ENCODE measurements around the gene MAOB.
"Not testable (repeated sequence)": the region's sequence is repeated elsewhere in the genome, so short reads cannot be mapped to it uniquely, and the experiment has no call there.

MAOB gene

GRCh38 chrX:43882294-43882681 is at the start of gene MAOB:
Gene MAOB (minus strand): TSS chrX:43882450. CDS start chrX:43882299, 151 bp downstream.
- no peak for DNase-seq (ENCODE audit: low read depth)

- DNase-seq (ENCODE audit: low read depth): not testable (repeated sequence)
Observed at GRCh38 chrX:43922032-43922431, 39.8 kb upstream of the MAOB start.

- not testable (repeated sequence) for DNase-seq (ENCODE audit: low read depth)
Observed at GRCh38 chrX:43910772-43911171, 28.5 kb upstream of the MAOB start.

- DNase-seq (ENCODE audit: low read depth): no peak
Observed at GRCh38 chrX:43910012-43910411, 27.8 kb upstream of the MAOB start.

GRCh38 chrX:43909141-43909540 is 26.9 kb upstream of the MAOB start:
- no peak for DNase-seq (ENCODE audit: low read depth)

GRCh38 chrX:43899878-43900815 is 17.9 kb upstream of the MAOB start:
- DNase-seq (ENCODE audit: low read depth): no peak

GRCh38 chrX:43898406-43899035 is 16.3 kb upstream of the MAOB start:
- no peak for DNase-seq (ENCODE audit: low read depth)

- no peak for DNase-seq (ENCODE audit: low read depth)
Observed at GRCh38 chrX:43897290-43897689, 15.0 kb upstream of the MAOB start.

- DNase-seq (ENCODE audit: low read depth): no peak
Observed at GRCh38 chrX:43892336-43892870, 10.2 kb upstream of the MAOB start.

GRCh38 chrX:43885617-43886016 is 3.4 kb upstream of the MAOB start:
- DNase-seq (ENCODE audit: low read depth): no peak

- DNase-seq (ENCODE audit: low read depth): no peak
Observed at GRCh38 chrX:43881410-43882293, 598 bp downstream of the MAOB start.

GRCh38 chrX:43880425-43880824 is 1.8 kb downstream of the MAOB start:
- DNase-seq (ENCODE audit: low read depth): no peak

GRCh38 chrX:43878906-43879526 is 3.2 kb downstream of the MAOB start:
- DNase-seq (ENCODE audit: low read depth): no peak

- DNase-seq (ENCODE audit: low read depth): no peak
Observed at GRCh38 chrX:43876680-43877079, 5.6 kb downstream of the MAOB start.

GRCh38 chrX:43870758-43871419 is 11.4 kb downstream of the MAOB start:
- DNase-seq (ENCODE audit: low read depth): no peak

- DNase-seq (ENCODE audit: low read depth): no peak
Observed at GRCh38 chrX:43870011-43870410, 12.2 kb downstream of the MAOB start.

- no peak for DNase-seq (ENCODE audit: low read depth)
Observed at GRCh38 chrX:43868791-43869190, 13.5 kb downstream of the MAOB start.

- DNase-seq (ENCODE audit: low read depth): no peak
Observed at GRCh38 chrX:43866423-43866822, 15.8 kb downstream of the MAOB start.

- no peak for DNase-seq (ENCODE audit: low read depth)
Observed at GRCh38 chrX:43865791-43866190, 16.5 kb downstream of the MAOB start.

- no peak for DNase-seq (ENCODE audit: low read depth)
Observed at GRCh38 chrX:43862434-43862833, 19.8 kb downstream of the MAOB start.

- DNase-seq (ENCODE audit: low read depth): no peak
Observed at GRCh38 chrX:43861750-43862149, 20.5 kb downstream of the MAOB start.
